MV-4-11 (cell line): Measurements from ENCODE around the gene MAEA.

Experiments used
- DNase-seq: peaks from one replicate; lab custom pipeline; 2025; lab: John Stamatoyannopoulos, UW

The MAEA gene

DNA sequence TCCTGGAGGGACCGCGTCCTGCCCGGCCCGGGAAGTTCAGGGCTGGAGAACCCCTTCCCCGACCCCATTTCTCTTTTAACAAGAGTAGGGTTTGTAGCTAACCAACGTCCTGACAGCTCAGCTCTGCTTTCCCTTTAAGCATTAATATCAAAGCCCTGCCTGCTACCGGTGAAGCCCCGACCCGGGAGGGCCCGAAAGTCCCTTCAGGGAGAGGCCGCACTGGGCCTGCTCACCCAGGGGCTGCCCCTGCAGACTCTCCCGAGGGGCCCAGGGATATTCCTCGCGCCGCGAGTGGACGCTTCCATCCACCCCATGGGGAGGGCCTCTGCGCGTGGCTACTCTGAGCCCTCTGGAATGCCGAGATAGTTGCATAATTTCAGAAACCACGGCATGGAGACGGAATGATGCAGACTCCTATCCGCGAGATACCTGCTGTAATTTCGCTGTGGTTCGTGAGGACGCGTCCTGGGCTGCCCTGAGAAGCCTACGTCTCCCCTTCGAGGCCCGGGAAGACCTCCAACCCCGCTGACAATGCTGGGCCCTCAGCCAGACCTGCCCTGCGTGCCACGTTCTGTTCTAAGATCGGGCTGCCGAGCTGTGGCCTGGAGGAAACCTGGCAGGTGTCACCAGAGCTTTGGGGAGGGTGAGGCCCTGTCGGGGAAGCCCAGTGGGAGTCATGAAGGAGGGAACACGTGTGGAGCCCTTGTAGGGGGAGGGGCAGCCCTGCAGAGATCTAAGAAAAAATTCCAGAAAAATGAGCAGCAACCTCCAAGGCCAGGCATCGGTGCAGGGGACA is 39.8 kb upstream of the MAEA start:
- no peak for DNase-seq

DNA sequence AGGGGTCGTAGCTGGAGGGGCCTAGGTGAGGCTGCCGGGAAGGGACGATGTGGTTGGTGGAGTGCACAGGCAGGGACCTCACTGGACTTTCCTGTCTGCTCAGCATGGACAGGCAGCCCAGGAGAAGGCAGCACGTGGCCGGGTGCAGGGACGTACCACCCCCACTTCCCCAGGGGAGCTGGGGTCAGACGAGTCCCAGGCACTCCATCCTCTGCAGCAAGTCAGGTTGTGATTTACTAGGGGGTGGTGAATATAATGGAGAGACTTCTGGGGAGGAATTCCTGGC is 39.2 kb upstream of the MAEA start:
- DNase-seq: no peak

DNA sequence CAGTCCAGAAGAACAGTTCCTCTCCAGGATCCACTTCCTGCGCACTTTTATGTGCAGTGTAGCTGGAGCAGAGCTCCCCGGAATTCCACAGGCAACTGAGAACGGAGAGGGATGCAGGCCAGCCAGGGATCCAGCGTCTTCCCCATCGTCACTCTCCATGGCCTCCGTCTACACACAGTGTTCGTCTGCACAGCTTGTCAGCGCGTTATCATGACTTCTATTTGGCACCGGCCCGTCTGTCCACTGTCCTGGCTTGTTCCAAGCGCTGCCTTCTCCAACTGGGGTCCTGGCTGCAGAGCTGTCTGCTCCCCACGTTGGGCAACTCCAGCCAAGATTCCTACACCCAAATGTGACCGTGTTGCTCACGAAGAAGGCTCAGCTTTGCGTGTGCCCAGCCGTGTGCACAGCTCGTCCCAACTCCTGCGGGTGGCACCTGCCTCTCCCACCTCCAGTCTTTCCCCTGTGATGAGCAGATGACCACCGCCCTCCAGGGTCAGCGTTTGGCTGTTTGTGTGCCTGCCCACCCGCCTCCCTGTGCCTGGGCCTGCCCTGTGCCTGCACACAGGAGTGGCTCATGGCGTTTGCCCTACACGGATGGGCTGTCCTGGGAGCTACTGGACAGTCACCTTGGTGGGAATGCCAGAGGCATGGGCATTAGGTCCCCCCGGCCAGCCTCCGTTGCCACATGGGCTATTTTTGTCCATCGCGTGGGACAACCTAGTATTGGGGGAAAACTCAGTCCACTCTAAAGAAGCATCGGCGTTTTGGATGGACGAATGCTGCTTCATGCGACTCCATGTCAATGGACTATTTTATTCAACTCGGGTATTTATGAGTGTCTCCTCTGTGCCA is 38.5 kb upstream of the MAEA start:
- no peak for DNase-seq

DNA sequence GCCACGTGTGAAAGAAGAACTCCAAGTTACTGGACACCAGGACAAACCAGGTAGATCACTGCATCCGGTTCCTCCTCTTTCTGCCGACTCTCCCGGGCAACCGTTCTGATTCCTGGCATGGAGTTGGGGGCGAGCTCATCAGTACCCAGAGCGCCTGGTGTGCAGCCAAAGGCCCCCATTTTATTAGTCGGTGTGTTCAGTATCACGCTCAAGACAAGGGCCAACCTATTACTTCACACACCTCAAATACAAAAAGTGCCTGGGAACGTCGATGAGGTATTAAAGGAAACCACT is 38.0 kb upstream of the MAEA start:
- no peak for DNase-seq

DNA sequence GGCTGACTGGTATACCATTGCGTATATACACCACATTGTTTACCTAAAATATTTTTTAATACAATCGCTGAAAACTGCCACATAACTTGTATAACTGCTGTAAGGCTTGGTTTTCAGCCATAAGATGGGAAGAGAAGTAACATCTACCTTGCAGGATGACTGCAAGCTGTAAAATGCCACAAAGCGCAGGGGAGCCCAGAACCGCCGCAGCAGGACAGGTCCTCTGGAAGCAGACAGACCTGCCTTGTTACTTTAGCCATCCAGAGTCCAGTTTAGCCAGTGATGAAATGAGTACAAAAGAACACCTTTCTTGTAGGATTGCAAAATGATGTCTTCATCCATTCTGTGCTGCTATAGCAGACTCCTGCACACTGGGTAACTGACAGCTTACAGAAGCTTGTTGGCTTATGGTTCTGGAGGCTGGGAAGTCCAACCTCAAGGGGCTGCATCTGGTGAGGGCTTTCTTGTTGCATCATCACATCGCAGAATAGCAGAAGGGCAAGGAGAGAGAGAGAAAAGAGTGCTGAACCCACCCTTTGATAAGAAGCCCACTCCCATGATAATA is 36.7 kb upstream of the MAEA start:
- no peak for DNase-seq

DNA sequence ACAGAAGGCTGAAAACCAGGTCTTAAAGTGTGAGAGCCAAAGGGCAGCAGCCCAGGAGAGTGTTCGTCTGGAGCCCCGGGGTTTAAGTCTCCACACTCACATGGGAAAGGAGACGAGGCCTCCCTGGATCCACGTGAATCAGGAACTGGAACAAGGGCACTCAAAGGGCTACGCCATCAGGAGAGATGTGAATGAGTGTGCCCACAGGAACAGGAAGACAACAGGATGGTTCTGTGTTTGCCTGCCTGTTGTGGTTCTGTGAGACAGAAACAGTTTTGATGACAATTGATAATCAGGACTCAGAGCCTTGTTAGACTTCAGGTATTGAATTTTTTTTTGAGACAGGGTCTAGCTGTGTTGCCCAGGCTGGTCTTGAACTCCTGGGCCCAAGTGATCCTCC is 35.9 kb upstream of the MAEA start:
- no peak for DNase-seq

DNA sequence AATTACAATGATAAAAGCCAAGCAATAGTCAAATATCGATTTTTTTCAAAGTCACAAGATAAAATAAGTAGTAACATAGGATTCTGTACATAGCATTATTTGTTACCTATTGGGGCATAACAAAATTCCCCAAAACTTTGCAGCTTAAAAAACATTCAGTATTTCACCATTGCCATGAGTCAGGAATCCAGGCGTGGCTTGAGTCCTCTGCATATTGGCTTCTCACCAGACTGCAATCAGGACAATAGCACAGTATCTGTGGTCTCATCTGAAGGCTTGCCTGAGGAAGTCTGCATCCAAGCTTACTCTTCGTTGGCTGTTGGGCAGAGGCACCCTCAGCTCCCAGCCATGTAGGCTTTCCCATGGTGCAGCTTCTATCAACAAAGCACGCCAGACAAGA is 34.5 kb upstream of the MAEA start:
- no peak for DNase-seq

DNA sequence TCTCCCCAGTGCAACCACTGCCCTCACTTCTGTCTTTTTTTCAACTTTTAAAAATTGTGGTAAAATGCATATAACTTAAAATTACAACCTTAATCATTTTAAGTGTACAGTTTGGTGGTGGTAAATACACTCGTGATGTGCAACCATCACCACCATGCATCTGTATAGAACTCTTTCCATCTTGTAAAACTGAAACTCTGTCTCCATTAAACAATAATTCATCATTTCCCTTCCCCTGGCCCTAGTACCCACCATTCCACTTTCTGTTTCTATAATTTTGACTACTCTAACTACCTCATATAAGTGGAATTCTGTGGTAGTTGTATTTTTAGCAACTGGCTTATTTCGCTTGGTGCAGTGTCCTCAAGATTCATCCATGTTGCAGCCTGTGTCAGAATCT is 34.0 kb upstream of the MAEA start:
- no peak for DNase-seq

DNA sequence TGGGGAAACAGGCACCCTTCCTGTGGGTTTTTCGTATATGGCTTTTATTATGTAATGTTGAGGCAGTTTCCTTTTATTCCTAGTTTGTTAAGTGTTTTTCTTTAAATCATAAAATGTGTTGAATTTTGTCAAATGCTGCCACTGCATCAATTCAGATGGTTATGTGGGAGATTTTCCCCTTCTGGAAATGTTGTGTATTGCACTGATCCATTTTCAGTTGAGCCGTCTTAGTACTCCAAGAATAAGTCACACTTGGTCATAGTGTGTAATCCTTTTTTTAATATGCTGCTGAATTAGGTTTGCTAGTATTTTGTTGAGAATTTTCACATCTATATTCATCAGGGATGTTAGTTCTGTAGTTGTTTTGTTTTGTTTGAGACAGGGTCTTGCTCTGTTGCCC is 31.2 kb upstream of the MAEA start:
- DNase-seq: no peak

DNA sequence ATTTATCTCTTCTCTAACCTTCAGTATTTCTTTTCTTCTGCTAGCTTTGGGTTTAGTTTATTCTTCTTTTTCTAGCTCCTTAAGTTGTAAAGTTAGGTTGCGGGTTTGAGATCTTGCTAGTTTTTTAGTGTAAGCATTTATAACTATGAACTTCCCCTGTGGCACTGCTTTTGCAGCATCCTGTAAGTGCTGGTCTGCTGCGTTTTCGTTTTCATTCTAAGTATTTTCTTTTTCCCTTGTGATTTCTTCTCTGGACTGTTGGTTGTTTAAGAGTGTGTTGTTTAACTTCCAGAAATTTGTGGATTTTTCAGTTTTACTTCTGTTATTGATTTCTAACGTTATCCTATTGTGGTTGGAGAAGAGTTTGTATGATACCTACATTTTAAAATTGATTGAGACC is 29.7 kb upstream of the MAEA start:
- no peak for DNase-seq

DNA sequence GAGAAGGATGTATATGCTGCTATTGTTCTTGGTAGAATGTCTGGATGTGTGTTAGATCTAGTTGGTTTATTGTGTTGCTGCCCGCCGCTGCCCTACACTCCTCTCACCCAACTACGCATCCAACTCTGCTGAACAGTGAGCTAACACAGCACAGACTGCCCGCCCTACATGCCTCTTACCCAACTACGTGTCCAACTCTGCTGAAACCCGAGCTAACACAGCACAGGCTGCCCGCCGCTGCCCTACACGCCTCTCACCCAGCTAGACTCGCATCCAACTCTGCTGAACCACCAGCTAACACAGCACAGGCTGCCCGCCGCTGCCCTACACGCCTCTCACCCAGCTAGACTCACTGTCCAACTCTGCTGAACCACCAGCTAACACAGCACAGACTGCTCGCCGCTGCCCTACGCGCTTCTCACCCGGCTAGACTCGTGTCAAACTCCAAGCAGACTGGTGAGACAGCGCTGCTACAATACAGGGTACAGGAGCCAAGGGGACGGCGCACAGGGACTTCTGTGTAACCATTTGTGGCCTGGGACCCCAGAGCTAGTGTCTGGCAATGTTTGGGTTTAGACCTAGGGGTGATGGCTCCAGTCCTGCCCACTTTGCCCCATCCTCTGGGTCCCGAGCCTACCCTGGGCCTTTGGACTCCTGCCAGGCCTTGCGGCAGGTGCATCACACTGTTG is 29.1 kb upstream of the MAEA start:
- DNase-seq: no peak

DNA sequence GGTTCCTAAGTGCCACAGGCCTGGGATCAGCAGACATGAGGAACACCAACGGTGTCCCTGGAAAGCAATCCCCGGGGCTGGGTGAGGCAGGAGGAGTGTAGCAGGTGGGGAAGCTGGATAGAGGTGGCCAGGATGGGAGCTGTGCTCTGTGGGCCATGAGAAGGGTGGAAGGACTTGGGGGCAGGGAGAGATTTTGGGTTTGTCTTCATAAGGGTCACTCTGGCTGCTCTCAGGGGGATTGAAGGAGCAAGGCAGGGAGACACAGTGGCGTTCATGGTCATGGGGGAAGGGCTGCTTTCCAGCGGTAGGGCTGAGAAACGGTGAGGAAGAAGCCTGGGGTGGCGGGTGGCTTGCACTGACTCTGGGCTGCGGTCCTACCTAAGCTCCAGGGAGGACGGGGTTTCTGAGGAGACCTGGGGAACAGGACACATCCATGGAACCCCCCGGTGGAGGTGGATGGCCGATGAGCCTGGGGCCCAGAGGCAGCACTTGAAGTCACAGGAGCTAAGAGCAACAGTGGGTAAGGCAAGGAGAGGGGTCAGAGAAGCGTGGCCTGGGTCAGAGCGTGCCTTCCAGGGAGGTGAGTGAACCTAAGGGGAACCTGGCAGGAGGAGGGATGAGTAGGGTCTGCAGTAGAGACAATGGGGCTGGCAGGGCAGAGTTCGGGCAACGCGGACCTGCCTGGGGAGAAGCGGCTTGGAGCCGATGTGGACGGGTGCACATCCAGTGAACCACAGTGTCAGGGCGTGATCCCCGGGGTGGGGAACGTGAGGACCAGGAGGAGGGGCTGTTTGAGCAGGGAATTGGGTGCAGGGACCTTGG is 28.4 kb upstream of the MAEA start:
- no peak for DNase-seq

DNA sequence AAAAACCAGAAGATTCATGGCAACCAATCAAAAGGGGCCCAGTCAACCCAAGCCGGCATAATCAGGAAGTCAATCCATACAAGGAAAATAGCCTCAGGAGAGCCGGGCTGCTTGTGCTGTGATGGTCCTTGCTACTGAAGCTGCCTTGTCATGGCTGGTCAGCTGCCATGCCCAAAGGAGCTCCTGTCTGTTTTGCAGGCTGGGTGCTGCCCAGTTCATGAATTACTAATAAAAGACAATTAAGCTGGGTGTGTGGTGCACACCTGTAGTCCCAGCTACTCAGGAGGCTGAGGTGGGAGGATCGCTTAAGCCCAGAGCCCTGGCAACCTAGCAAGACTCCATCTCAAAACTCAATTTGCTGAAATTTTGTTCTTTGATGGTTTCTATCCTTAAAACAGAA is 24.7 kb upstream of the MAEA start:
- no peak for DNase-seq

DNA sequence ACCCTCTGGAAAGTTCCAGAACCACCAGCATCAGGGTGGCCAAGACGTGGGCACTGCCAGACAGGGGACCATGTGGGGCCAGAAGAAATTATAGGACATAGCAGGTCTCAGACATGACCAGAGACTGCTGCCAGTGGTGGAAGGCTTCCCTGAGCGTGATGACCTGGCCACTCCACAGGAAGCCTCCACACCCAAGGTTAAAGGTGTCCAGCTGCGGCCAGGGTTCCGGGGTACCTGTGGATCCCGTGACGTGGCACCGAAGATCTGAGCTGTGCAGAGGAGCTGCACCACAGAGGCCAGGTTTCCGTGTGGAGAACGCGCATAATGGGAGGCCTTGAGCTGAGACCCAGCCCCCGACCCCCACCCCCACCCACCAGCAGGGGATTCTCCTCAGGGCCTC is 24.3 kb upstream of the MAEA start:
- DNase-seq: no peak

DNA sequence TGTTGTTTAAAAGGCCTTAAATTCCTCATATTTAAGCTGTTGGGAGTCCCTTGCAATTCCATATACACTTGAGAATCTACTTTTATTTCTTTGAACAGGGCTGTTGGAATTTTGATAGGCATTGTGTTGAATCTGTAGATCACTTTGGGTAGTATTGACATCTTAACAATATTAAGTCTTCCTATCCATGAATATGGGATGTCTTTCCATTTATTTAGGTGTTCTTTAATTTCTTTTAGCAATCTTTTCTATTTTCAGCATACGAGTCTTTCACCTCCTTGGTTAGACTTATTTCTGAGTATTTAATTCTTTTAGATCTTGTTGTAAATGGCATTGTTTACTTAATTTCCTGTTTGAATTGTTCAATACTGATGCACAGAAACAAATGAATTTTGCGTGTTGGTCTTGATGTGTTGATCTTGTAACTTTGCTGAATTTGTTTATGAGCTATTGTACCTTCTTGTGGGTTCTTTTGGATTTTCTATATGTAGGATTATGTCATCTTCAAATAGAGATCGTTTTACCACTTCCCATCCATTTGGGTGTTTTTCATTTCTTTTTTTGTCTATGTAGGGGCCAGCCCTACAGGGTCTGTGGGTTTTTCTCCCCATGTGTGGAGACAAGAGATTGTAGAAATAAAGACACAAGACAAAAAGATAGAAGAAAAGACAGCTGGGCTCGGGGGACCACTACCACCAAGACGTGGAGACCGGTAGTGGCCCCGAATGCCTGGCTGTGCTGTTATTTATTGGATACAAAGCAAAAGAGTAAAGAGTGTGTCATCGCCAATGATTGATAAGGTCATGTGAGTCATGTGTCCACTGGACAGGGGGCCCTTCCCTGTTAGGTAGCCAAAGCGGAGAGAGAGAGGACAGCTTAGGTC is 22.6 kb upstream of the MAEA start:
- no peak for DNase-seq

DNA sequence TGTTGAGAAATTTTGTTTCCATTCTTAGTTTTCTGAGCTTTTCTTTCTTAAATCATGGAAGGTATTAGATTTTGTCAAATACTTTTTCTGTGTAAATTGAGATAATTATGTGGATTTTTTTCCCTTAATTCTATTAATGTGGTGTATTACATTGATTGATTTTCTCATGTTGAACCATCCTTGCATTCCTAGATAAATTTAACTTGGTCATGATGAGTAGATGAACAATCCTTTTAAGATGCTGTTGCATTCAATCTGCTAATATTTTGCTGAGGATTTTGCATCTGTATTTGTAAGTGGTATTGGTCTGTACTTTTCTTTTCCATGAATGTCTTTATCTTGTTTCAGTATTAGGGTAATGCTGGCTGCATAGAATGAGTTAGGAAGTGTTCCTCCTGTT is 20.5 kb upstream of the MAEA start:
- no peak for DNase-seq

DNA sequence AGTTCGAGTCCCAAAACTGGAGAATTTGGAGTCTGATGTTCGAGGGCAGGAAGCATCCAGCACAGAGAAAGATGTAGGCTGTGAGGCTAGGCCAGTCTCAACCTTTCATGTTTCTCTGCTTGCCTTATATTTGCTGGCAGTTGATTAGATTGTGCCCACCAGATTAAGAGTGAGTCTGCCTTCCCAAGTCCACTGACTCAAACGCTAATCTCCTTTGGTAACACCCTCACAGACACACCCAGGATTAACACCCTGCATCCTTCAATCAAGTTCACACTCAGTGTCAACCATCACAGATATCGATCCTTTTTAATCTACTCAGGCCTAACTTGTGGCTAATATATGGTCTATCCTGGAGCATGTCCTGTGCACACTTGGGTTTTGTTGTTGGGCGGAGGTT is 18.0 kb upstream of the MAEA start:
- no peak for DNase-seq

DNA sequence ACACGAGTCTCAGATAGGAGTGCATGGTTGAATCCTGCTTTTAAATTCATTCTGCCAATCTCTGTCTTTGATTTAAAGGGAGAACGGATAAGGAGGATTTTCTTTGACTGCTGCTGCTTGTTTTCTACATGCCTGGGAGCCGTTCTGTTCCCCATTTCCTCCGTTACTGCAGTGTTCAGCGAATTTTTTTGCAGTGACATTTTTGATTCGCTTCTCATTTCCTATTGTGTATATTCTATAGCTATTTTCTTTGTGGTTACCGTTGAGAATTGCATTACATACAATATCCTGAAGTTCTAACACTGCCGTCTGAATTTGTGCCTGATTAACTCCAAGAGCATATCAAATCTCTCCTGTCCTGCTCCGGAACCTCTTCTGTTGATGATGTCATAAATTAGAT is 14.8 kb upstream of the MAEA start:
- DNase-seq: no peak

DNA sequence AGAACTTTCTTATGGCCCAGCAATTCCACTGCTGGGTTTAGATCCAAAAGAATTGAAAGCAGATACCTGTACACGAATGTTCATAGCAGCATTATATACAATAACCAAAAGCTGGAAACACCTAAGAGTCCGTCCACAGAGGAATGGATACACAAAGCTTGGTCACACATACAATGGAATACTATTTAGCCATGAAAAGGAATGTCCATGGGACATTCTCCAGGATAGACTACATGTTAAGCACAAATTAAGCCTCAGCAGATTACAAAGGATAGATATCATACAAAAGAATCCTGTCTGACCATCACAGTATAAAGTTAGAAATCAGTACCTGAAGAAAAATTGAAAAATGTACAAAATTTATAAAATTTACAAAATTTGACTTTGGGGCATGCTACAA is 12.7 kb upstream of the MAEA start:
- no peak for DNase-seq

DNA sequence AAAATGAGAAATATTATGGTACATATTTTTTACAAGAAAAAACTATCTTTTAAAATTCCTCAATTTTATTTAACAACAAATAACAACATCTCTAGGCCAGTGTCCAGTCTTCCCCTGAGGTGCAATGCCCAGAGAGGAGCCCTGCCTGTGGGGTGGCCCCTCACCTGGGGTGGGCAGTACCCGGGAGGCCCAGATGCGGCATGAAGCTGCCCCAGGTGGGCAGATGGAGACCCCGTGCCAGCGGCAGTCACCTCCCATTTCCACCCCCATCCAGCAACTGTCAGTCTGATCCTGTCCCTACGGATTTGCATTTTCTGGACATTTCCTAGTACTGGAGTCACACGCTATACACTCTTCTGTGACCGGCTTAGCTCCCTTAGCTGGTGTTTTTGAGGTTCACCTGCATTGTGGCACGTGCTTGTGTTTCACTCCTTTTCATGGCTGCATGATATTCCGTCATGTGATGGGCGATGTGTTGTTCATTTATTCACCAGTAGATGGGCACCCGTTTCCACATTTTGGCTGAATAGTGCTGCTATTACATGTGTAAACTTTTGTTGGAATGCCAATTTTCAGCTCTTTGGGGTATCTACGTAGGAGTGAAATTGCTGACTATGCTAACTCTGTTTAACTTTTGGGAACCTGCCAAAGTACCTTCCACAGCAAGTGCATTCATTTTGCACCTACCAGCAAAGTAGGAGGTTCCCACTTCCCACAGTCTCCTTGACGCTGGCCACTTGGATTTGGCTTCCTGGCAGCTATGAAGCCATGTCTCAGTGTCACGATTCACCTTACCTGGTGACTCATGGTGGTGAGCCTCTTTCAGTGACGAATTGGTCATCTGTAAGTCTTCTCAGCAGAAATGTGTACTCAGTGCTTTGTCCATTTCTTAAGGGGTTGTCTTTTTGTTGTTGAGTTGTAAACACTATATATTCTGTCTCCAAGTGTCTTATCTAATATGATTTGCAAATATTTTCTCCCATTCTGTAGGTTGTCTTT is 11.7 kb upstream of the MAEA start:
- DNase-seq: no peak
